Measurements from ENCODE around the gene PELO.
A peak's percentile ranks its signal among the peaks of the same experiment; 100 is the strongest.
"Not testable (repeated sequence)": the region's sequence is repeated elsewhere in the genome, so short reads cannot be mapped to it uniquely, and the experiment has no call there.

Gene PELO

DNA sequence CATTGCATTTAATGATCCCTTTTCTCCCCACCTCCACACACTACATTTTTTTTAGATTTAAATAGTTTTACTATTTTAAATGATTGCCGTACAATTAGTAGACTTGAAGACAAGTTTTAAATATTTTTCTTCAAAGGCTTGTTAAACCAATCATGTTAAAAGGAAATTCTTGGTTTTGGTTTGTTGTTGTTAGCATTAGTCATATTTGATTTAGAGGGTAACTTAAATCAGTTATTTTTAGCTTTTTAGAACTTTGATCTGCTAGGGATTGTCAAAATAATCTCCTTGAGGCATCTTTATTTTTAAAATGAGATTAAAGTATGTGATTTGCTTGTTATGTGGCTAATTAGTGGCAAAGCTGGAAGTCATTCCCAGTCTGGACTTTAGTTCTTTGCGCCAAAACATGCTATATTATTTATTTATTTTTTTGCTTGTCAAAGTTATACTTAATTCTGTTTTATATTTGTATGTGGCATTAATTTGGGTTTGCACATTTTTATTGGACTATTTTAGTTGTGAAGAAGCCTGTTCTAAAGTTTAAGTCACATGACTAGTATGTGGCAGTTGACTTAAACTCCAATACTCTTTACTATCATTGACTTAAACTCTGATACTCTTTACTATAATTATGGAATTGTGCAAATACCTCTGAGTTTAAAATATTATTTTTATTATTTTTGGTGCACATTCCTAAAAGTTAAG lies 14.7 kb downstream of the PELO start:
- DNase-seq, result no peak

DNA sequence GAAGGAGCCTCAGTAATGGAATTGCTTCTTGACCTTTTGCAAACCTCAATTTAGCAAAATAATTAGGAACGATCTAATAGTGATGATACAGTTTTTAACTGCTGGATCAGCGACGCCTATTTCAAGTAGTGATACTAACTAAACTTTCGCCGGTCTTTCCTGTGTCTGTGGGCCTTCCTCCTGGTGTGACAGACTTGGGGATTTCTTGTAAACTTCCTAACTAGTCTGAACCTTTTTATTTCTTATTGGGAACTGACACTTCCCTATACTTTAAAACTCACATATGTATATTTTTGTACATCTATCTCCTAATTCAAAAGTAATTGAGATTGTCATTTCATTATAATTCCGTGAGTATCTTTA lies 15.2 kb downstream of the PELO start:
- no peak for DNase-seq

DNA sequence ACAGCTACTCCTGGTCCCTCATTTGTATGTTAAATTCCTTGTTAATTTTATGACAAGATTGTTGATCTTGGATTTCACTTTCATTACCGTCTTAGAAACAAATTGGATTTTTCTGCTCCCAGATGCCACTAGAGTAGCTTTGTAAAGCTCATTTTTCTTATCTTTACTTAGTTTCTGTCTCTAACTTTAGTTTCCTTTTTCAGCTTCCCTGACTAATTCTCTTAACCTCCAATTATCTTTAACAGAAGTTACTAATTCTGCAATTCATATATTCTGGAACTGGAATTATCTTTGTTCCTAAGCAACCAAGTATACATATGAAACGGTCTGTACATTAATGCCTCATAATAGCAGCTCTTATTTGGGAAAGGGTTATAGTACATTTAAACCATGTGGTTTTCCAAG lies 16.7 kb downstream of the PELO start:
- DNase-seq, result no peak

DNA sequence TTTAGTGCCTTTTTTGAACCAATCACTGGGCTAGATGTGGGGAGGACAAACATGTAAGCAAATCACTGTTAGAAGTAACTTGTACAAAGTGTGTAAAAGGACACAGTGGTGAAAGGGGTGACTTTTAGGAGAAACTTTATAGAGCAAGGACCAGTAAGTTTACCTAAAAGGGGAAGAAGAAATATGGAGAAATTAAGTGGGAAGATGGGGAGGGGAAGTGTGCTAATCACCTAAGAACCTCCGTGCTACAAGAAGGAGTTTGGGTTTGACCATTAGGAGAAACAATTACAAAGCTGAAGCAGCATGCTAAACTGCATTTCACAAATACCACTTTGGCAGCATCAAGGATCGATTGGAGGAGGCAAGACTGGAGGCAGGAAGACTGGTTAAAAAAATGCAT lies 17.3 kb downstream of the PELO start:
- no peak for DNase-seq

DNA sequence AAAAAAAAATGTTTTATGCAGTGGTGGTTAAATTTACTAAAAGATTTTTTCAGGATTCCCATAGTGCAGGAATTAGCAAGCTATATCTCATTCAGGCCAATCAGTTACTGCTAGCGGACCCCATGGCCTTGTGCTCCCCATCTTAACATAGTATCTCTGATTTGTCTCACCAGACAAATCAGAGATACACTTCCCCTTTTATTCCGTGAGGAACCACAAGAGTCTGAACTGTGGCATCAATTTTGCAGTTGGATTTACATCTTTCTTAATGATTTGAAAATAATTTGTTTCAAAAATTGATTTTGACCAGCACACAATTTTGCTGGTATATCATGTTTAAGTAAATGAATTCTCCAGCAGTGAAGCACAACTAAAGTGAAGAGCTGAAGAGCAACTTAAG lies 17.9 kb downstream of the PELO start:
- no peak for DNase-seq

DNA sequence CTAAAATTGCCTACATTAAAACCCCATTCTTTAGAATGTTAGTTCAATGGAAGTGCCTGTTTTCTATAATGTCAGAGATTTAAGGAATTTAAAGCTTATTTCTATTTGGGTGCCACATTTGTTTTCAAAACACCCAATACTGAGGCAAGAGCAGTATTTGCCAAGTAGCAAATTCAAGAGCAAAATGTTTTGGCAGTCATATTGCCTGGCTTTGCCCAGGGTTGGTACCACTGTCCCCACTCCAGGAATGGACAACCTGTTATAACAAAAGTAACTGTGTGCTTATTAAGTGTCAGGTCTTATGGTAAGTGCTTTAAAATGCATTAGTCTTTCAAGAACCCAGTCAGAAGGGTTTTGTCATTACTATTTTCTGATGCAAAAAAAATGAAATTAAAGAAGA lies 19.3 kb downstream of the PELO start:
- no peak for DNase-seq

DNA sequence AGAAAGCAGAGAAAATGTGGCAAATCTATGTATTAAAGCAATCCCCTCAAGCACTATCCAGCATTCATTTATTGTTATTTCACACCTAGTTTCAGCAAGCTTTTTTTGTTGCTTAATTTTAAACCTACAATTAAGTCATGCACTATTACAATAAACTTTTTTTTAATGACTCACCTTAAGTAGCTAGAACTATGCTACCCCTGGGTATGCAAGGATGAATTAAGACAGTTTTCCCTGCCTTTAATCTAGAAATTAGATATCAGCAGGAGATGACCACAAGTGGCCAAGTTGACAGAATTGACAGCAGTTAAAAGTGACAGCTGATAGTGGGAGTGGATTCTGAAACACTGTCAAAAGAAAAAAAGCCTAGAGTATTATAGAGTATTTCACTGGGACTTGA lies 20.0 kb downstream of the PELO start:
- no peak for DNase-seq

DNA sequence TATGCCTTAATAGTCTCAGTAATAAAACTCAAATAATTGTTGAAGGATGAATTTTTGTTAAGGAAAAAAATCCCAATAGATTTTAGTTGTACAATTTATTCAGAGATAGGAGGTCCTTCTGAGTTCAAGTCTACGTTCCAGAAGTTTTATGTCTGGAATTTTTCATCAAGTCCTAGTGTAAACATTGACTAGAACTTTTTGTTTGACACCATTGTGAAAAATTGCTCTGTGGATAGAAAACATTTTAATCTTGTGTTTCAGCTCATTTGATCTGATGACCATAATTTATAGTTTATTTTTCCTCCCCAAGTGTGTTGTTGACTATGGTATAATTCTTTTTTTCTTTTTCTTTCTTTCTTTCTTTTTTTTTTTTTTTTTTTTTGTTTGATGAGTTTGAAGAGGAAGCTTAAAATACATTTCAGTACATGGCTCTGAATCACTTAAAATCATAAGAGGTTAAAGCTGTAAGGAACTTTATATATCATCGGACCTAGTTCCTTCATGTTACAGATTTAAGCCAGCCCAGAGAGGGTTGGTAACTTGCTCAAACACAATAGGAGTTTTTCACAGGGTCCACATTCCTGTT lies 20.7 kb downstream of the PELO start:
- DNase-seq, result no peak

DNA sequence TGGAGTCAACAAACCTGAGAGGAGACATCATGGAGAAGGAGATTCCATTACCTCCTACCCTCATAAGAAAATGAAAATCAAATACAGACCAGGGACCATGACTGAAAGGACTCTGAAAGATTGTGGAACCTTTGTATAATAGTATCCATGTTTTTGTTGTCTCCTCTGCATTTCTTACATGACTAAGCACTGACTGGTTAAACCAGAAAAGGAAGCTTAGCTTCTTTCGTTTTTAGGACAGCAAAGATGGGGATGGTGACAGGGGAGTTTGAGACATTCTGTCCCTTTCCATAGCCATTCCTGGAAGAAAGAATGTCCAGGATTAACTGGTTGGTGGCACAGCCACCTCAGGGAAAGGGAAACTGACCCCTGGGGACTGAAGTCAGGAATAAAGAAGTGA lies 22.2 kb downstream of the PELO start:
- DNase-seq, result no peak

DNA sequence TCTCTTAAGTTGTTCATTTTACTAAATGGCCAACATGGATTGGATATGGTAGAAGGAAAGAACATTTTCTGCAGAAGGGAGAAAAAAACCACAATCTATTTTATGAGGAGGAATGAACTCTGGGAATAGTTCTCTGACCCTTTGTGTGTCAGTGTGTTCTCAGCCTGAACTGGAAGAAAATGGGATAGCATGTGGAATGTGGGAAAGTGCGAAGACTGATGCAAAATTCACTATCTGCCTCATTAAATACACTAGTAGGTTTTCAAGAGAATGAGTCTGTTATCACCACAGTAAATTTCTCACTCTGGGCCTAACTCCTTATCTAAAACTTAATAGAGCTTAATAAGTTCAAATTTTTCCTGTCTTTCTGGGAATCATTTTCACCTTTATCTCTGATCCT lies 22.7 kb downstream of the PELO start:
- no peak for DNase-seq

DNA sequence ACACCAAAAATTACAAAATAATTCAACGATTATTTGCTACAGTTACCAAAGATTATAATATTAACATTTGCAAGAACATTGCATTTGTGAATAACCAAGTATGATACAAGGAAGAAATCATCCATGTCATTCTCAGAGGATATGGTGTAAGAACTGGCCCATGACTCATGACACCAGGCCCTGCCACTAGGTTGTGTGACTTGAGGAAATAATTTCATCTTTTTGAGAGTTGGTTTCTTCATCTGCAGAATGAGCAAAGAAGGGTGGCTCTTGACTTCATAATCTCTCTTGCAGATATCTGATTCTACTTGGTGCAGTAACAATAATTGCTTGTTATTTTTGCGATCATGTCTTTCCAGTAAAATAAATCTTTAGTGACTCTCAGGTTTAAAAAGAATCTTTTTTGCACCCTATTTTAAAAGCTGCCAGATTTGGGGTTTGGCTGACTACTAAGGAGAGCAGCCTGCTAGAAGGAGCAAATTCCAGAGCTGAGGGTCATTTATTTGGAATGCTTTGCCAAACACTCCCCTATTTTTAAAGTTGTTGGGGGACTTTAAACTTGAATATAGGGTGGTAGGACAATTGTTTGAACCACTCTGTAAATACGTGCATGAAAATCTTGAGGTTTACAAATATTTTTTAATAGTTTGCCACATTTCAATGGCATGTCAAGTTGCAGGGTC lies 23.5 kb downstream of the PELO start:
- no peak for DNase-seq

DNA sequence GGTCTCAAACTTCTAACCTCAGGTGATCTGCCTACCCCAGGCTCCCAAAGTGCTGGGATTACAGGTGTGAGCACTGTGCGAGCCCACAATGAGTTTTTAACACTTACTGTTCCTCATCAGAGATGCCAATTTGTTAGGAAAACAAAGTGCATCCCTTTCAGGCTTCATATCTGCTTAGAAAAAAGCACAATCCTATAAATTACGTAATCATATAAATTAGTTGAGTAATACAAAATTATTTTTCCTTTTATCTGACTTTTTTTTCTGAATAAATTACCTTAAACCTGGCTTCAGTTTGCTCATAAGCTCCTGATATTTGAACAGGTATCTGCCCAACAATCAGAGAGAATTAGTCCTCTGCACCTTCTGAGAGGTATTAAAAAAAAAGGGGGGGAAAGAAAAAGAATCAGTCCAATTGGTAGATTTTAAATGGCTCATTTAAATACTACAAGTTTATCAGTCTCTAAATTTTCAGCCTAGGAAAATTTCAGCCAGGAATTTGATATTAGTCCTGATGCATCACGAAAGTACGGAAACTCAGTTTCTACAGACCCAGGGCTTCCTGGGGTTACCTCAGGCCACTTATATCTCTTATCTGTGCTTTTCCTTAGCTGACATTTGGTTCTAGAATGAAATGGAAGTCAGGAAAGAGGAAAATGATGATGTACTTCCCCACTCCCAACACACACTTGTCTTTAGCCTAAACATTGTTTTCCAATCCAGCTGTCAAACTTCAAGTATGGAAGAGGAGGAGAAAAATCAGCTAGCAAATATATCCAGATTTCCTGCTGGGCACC lies 26.8 kb downstream of the PELO start:
- DNase-seq, result no peak

DNA sequence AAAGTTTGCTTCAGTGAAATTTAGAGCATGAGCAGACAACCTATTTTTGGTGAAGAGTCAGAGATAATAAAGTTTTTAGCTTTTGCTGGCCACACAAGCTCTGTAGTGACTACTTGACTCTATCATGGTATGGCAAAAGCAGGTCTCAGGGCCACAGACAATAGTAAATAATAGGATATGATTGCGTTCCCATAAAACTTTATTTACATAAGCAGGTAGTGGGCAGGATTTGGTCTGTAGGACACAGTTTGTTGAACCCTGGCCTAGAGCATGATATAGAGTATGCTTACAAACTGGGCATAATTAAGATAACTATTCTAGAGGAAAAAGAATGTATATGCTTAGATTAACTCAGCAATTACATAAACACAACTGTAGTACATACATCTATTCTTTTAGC lies 30.1 kb downstream of the PELO start:
- DNase-seq, result no peak

DNA sequence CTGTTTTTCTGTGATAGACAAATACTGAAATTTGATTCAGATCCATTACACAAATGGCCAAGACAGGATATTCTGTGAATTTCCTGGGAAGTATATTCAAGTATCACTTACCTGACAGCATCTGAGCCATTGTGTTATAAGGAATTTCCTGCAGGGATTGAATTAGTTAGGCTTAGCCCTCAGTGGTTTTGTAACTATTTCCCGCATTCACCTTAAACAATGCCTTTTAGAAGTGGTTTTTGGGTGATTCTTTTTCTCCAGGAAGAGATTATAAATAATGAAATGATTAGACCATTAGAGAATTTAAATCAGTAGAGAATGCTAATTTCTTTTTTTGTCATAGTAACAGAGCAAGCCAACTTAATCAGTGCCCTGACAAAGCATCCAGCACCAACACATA lies 30.6 kb downstream of the PELO start:
- no peak for DNase-seq

DNA sequence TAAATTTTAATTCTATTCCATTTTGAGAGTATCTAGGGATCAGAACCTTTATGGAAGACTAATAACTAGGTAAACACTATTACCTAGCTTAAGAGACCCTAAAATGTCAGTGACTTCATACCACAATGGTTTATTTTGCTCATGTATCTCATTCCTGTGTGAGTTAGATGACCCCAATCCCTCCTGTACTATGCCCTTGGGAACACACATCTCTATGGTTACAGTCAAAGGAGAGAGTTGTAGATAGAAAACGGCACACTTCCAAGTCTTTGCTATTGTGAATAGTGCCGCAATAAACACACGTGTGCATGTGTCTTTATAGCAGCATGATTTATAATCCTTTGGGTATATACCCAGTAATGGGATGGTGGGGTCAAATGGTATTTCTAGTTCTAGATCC lies 31.1 kb downstream of the PELO start:
- not testable (repeated sequence) for DNase-seq

DNA sequence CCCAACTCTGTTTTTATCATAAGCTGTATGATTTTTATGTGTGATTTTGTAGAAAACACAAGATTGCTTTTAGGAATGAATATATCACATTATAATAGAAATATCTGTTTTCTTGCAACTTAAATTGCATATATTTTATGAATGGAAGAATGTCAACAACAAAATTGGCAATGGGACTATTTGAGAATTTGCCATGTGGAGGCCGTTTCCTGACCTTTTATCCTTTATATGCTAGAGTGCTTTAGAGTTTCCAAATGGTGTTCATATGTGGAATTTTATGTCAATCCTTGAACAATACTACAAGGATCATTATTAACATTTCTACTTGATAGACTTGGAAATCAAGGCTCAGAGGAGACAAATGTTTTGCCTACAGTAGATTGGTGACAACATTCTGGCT lies 34.2 kb downstream of the PELO start:
- DNase-seq, result no peak

DNA sequence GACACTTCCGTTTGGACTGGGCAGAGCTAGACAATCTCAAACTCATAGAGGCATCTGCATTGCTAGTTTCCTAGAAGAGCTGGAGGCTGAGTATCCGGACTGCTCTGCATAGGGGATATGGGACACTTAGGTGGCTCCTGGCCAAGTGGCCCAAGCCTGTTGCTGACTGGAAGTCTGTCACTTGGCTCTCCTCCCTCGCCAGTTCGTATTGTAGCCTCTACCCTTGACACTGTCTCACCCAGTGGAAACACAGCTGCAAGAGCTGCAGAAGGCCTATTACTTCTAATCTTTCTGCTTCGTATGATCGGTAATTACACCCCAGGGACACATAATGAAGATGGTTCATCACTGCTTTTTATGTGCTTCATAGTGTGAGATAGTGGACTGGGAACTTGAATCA lies 34.7 kb downstream of the PELO start:
- DNase-seq, result peak; percentile 10

DNA sequence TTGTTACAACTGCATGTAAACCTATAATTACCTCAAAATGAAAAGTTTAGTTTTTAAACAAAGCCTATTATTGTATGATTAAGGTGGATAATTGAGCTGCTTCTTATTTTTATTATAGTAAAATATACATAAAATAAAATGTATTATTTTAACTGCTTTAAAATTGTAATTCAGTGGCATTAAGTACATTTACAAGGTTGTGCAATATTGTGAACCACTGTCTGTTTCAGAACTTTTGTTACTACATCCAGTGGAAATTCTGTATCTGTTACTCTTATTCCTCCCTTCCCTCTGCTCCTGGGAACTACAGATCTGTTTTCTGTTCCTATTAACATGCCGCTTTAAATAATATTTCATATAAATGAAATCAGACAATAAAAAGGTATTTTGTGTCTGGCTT lies 37.1 kb downstream of the PELO start:
- DNase-seq, result no peak

DNA sequence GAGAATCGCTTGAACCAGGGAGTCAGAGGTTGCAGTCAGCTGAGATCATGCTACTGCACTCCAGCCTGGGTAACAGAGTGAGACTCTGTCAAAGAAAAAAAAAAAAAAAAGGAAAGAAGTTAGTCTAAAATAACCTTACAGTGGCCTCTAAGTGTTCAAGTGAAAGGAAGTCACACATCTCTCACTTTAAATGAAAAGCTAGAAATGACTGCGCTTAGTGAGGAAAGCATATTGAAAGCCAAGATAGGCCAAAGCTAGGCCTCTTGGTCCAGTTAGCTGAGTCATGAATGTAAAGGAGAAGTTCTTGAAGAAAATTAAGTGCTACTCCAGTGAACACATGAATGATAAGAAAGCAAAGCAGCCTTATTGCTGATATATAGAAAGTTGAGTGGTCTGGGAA lies 38.1 kb downstream of the PELO start:
- DNase-seq, result no peak

DNA sequence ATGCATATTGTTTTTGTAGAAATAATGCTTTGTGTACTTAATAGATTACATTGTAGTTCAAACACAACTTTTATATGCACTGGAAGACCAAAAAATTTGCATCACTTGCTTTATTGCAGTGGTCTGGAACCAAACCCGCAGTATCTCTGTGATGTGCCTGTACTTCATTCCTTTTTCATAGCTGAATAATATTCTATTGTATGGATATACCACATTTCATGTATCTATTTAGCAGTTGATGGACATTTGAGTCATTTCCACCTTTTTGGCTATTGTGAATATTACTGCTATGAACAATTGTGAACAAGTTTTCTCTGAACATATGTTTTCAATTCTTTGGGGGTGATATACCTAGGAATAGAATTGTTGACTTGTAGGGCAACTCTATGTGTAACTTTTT lies 40.1 kb downstream of the PELO start:
- no peak for DNase-seq

DNA sequence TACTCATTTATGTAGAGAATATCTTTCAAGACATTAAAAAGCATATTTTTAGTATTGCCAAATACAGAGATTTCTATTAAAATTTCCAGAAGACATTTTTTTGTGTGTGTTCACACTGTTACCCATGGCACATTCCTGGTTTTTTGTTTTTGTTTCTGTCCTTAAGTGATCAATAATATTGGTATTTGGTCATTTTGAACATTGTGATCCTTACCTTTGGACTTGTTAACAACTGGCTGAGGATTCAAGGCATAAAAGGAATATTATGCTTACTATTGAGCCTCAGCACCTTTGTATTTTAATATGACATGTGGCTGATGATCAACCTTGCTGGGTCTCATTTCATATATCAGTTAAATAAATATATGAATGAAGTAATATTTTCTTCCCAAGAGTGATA lies 41.9 kb downstream of the PELO start:
- no peak for DNase-seq

DNA sequence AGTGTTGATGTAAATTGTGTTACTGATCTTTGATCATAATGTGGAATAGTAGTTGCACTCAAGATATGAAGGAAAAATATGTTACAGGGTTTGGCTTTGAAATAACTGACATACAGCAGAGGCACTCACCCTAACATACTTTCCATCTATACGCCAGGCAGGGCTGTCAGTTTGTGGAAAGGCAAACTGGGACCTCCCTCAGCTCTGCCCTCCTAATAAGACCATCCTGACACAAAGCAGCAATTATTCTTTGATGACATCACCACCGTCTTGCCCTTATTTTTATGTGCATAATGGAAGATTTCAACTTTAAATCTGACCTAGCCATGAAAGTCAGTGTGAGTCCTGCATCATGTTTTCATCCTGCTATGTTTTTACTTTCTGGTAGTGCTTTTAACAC lies 42.9 kb downstream of the PELO start:
- no peak for DNase-seq

DNA sequence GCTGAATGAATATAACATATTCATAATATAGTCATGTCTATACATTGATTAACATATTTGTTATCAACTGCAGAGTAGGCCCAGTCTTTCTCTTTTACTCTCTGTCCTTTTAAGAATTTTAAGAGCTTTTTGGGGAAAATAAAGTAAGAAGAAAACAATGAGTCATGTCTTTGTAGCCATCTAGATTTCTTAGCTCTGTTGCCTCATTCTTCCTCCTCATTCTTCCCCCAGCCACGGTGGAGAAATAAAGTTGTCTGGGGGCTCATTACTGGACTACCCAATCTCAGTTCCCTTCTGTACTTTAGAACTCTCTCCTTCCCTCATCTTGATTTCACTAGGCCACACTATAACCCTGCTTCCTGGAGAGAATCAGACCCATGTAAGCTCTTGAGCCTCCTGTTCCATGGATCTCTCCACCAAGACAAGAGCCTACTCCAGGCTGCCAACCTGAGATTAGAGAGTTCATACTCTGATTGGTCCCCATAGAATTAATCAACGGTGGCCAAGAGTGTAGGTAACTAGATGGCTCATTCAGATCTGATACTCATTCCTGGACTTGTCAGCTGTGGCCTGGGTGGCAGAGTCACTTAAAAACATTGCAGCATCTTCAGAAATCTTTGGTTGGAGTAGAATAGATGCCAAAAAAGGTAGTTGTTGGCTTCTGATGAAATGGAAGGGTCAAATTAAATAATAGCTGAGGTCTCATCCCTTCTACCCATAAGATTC lies 44.2 kb downstream of the PELO start:
- DNase-seq, result no peak
